CD1c-positive myeloid dendritic cell (primary cell): ENCODE data around the gene DGKZ.
"Not testable (repeated sequence)": the region's sequence is repeated elsewhere in the genome, so short reads cannot be mapped to it uniquely, and the experiment has no call there.

Experiments used
- DNase-seq: peaks from one replicate; pipeline ENCODE4 v3.0.0-alpha.2; 2016; ENCODE audit errors: extremely low spot score

Gene DGKZ

GRCh38 chr11:46366661-46367161, 19.4 kb downstream of the DGKZ start:
- DNase-seq: no peak

GRCh38 chr11:46367244-46367915, 20.1 kb downstream of the DGKZ start:
- peak; percentile 73 for DNase-seq

- DNase-seq: no peak
Measured at GRCh38 chr11:46367916-46368267, 20.6 kb downstream of the DGKZ start.

GRCh38 chr11:46369458-46370152, 22.3 kb downstream of the DGKZ start:
- DNase-seq: peak; percentile 60

- no peak for DNase-seq
Measured at GRCh38 chr11:46370253-46370652, 23.0 kb downstream of the DGKZ start.

GRCh38 chr11:46371262-46371661, 24.0 kb downstream of the DGKZ start:
- DNase-seq: not testable (repeated sequence)

GRCh38 chr11:46372086-46372485, 24.8 kb downstream of the DGKZ start:
- no peak for DNase-seq

GRCh38 chr11:46372501-46372900, 25.2 kb downstream of the DGKZ start:
- not testable (repeated sequence) for DNase-seq

- DNase-seq: no peak
Measured at GRCh38 chr11:46373787-46374740, 26.8 kb downstream of the DGKZ start.

GRCh38 chr11:46374815-46375214, 27.6 kb downstream of the DGKZ start:
- DNase-seq: no peak

- DNase-seq: no peak
Measured at GRCh38 chr11:46375392-46376101, 28.3 kb downstream of the DGKZ start.

- DNase-seq: no peak
Measured at GRCh38 chr11:46376258-46377050, 29.2 kb downstream of the DGKZ start.

GRCh38 chr11:46377290-46377689, 30.0 kb downstream of the DGKZ start:
- no peak for DNase-seq

- DNase-seq: no peak
Measured at GRCh38 chr11:46377831-46378230, 30.6 kb downstream of the DGKZ start.

- no peak for DNase-seq
Measured at GRCh38 chr11:46378296-46378695, 31.0 kb downstream of the DGKZ start.

GRCh38 chr11:46378811-46379481, 31.7 kb downstream of the DGKZ start:
- no peak for DNase-seq

- DNase-seq: not testable (repeated sequence)
Measured at GRCh38 chr11:46379482-46380293, 32.4 kb downstream of the DGKZ start.

GRCh38 chr11:46380340-46381047, 33.2 kb downstream of the DGKZ start:
- DNase-seq: peak; percentile 75
